Bronchial epithelial cell (primary cell): ENCODE data around the gene UNKL. TPM values are rescaled to one million over a fixed set of nuclear protein-coding genes. Genes with fewer than 3 reads are reported as not detected.

Experiments used
- DNase-seq: peaks from one replicate; pipeline ENCODE4 v3.0.0-alpha.2; 2010; ENCODE audit warnings: low read depth
- FAIRE-seq: peaks from 2 replicates; lab custom pipeline; 2011; peaks lifted over from hg19 to GRCh38; lab: Jason Lieb, UNC
- H3K27me3 ChIP-seq: 2 replicates; pipeline ENCODE4 v1.5.1; 2011; ENCODE audit warnings: low read length; ENCODE audit not compliant: control insufficient read depth, insufficient read depth
- H3K36me3 ChIP-seq: 2 replicates; pipeline ENCODE4 v1.5.1; 2011; ENCODE audit warnings: low read length; ENCODE audit not compliant: control insufficient read depth, insufficient read depth
- H3K4me3 ChIP-seq: 2 replicates; pipeline ENCODE4 v1.5.1; 2011; ENCODE audit warnings: mild to moderate bottlenecking, low read depth, low read length, control low read depth
- total RNA-seq: library from RNA; depleted of rRNA; stranded (reverse); fragments of >200 nt; gene quantifications from 2 replicates; pipeline ENCODE4 v1.2.1, GENCODE V29; 2014
- TF ChIP-seq, protein P1 (sequence below): IDR thresholded peaks from 2 replicates; pipeline ENCODE4 v1.5.1; 2011; ENCODE audit warnings: mild to moderate bottlenecking, moderate library complexity, low read length, control low read depth, inconsistent platforms; ENCODE audit not compliant: insufficient read depth, severe bottlenecking

UNKL gene
- total RNA-seq, 1 donor from 2014 or later, result 2.4 TPM

DNA sequence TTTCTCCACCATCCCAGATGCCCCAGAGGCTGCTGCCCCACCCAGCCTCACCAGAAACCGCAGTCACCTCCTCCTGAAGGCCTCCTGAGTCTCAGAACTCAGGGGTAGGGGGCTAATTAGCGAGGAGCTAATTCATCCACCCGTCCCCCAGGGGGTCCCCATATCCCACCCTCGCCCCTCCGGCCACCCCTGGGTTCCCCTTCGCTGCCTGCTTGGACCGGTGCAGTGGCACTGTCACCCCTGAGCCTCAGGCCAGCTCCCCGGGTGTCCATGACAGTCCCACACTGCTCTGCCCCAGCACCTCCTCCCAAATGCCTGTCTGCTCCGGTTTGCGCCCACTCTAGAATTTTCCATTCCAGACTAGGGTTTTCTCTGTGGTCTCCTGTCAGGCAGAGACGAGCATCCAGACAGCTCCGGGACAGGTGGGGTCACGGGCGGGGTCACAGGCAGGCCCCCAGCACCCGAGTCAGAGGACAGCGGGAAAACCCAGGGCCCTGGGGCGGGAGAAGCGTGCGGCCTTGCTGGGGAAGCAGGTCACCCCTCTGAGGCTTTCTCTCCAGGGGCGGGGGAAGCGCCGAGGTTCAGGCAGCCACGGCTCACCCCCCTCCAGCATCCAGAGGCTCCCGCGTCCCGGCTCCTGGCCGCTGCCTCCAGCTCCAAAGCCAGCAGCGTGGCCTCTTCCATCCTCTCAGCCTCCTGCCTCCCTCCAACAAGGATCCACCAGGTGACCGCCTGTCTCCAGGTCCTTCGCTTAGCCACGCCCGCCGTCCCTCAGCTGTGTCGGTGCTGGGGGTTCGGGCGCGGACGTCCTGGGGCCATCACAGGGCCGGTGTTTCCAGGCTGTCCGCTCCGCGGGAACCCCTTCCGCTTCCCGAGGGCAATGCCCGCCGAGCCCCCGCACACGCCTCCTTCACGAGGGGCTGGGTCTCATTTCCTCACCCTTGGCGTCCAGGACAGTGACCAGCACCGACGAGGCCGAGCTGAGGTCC is 13.3 kb upstream of the UNKL start:
- H3K36me3 ChIP-seq, result no peaks in the 10 kb centered on the region
- TF ChIP-seq, protein P1, sequence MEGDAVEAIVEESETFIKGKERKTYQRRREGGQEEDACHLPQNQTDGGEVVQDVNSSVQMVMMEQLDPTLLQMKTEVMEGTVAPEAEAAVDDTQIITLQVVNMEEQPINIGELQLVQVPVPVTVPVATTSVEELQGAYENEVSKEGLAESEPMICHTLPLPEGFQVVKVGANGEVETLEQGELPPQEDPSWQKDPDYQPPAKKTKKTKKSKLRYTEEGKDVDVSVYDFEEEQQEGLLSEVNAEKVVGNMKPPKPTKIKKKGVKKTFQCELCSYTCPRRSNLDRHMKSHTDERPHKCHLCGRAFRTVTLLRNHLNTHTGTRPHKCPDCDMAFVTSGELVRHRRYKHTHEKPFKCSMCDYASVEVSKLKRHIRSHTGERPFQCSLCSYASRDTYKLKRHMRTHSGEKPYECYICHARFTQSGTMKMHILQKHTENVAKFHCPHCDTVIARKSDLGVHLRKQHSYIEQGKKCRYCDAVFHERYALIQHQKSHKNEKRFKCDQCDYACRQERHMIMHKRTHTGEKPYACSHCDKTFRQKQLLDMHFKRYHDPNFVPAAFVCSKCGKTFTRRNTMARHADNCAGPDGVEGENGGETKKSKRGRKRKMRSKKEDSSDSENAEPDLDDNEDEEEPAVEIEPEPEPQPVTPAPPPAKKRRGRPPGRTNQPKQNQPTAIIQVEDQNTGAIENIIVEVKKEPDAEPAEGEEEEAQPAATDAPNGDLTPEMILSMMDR, result no peak

DNA sequence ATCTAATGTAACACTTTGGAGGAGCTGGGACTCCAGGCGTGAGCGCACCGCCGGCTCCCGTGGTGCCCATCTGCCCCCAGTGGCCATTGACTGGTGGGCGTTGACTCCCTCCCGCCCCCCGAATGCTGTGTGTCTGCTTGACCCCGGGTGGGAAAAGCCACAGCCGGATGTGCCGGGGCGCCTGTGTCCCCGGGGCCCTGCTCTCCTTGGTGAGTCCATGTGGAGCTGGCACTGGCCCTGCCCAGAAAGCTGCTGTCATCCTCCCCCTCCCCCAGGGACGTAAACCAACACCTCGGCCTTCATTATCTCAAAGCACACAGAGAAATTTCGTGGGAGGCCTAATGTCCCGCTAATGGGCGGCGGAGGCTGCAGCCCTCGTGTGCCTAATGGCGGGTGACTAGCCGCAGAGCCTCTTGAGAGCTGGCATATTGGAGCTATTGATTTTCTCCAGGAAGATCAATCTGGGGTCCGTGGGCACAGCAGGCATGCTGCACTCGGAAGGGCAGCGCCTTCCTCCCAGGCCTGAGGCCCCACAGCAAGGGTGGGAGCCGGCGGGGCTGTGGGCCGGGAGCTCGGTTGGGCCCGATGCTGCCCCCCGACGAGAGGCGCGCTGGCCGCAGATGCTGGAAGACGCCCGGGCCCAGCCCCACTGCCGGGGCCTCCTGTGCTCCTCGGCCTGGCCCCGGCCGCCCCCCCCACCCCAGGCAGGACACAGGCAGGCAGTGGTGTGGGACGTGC is 12.4 kb upstream of the UNKL start:
- DNase-seq (no peak), FAIRE-seq (no peak)
- TF ChIP-seq, protein P1, result no peak
- H3K27me3 ChIP-seq, result no peaks in the 10 kb centered on the region
- H3K4me3 ChIP-seq, result no peak overlapping the region
- no peaks in the 10 kb centered on the region for H3K36me3 ChIP-seq

More for the DNA sequence above, 13.3 kb upstream of the UNKL start:
- DNase-seq (no peak), FAIRE-seq (no peak)
- no peak overlapping the region for H3K4me3 ChIP-seq
- H3K27me3 ChIP-seq, result no peaks in the 10 kb centered on the region

DNA sequence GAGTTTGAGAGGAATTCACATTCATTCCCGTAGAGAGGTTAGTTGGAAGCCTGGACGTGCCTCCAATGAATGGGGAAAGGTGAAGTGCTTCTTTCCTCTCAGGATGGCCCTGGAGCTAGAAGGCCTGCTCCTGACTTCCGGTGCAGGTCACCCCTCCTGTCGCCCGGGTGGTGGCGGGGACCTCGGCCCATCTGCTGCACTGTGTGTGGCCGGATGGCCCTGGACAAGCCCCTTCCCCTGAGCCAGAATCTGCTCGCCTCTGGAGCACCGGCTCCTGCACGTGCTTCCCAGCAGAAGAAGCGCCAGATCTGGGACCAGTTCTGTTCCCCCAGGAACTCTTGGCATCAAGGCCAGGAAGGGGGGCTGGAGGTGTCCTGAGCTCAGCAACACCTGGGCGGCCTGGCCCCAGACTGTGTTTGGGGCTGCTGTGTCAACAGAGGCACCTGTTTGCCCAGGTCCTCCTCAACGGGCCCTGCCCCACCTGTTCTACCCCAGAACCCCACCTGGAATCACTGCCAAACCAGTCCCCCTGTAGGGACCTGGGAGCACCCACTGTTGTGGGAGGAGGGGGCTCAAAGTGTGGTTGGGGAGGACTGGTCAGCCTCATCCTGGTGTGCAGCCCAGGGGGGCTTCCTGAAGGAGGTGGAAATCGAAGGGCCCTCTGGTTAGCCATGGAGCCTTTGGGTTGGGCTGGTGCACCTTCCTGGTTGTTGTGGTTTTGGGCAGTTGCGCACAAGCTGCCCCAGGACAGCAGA is 11.3 kb upstream of the UNKL start:
- TF ChIP-seq, protein P1, result no peak
- no peaks in the 10 kb centered on the region for H3K27me3 ChIP-seq
- no peak overlapping the region for H3K4me3 ChIP-seq
- H3K36me3 ChIP-seq, result no peaks in the 10 kb centered on the region
- FAIRE-seq (no peak), DNase-seq (no peak)

DNA sequence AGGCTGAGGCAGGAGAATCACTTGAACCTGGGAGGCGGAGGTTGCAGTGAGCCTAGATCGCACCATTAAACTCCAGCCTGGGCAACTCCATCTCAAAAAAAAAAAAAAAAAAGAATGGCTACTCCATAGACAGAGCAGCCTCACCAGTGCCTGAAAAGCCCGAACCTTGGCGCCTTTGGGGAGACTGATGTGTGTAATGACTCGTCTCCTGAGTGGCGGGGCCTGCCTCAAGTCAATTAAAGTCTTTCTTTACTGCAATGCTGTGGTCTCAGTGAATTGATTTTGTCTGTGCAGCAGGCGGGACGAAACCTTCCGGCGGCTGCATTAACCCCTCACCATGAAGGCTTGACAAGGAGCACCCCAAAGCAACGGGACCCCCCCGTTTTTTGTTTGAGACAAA is 9.5 kb upstream of the UNKL start:
- Histone ChIP-seq H3K4me3 (no peak overlapping the region), H3K36me3 (no peaks in the 10 kb centered on the region), H3K27me3 (no peaks in the 10 kb centered on the region)
- TF ChIP-seq, protein P1, result no peak
- no peak for DNase-seq
- no peak for FAIRE-seq

DNA sequence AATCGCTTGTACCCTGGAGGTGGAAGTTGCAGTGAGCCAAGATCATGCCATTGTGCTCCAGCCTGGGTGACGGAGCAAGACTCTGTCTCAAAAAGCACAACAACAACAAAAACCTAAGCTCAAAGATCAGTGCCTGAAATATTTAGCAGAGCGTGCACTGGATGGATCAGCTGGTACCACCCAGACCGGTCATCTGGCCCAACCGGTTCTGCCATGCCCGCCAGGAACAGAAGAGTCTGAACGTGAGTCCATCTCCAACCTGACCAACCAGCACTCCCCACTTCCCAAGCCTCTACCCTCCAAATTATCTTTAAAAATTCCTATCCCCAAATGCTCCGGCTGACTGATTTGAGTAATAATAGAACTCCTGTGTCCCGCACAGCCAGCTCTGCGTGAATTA is 7.6 kb upstream of the UNKL start:
- FAIRE-seq, result no peak
- no peaks in the 10 kb centered on the region for H3K36me3 ChIP-seq
- no peak overlapping the region for H3K4me3 ChIP-seq
- DNase-seq, result no peak
- no peaks in the 10 kb centered on the region for H3K27me3 ChIP-seq
- TF ChIP-seq, protein P1, result no peak
